CD4-positive, alpha-beta T cell (primary cell): Measurements from ENCODE around the gene SERP1. TPM values are rescaled to one million over a fixed set of nuclear protein-coding genes. Genes with fewer than 3 reads are reported as not detected.

Experiments used
- ATAC-seq: fragments of 200-7000 bp; cut with Tn5 transposase; one replicate; pipeline ENCODE4 v1.10.0; 2022; ENCODE audit warnings: mild to moderate bottlenecking; ENCODE audit not compliant: poor library complexity
- CTCF ChIA-PET: fragments of 350-600 bp; sonication (Branson Sonifier 250); formaldehyde crosslinking; loops from one replicate; lab custom pipeline; 2021; ENCODE audit warnings: antibody characterized with exemption, inconsistent platforms; lab: Charles Lee
- POLR2A ChIA-PET: fragments of 350-600 bp; sonication (Branson Sonifier 250); formaldehyde crosslinking; loops from one replicate; lab custom pipeline; 2021; ENCODE audit warnings: antibody characterized with exemption, inconsistent platforms; lab: Charles Lee
- DNase-seq, 14 experiments: peaks; one replicate each; pipeline ENCODE4 v3.0.0-alpha.2; 2013 to 2020; ENCODE audit warnings: mixed read lengths in 2 of 14
- H3K27ac ChIP-seq, 2 donors: one replicate each; pipeline versions ENCODE4 v1.5.1 to v1.7.0; 2013; ENCODE audit warnings: low read length in 2 of 2, low read depth in 1 of 2, mild to moderate bottlenecking in 1 of 2
- H3K27me3 ChIP-seq, 2 experiments: 1 replicate in 1 of 2; 2 replicates in 1 of 2; pipeline versions ENCODE4 v1.6.1 to v1.7.0; 2013; ENCODE audit warnings: low read length in 2 of 2, control low read depth in 1 of 2, mild to moderate bottlenecking in 1 of 2, moderate library complexity in 1 of 2; ENCODE audit not compliant: insufficient read depth in 2 of 2, control insufficient read depth in 1 of 2
- H3K36me3 ChIP-seq: one replicate; pipeline ENCODE4 v1.6.1; 2013; ENCODE audit warnings: low read length, control low read depth; ENCODE audit not compliant: insufficient read depth
- H3K4me1 ChIP-seq: one replicate; pipeline ENCODE4 v1.6.1; 2013; ENCODE audit warnings: low read length, control low read depth; ENCODE audit not compliant: insufficient read depth
- H3K4me3 ChIP-seq: one replicate; pipeline ENCODE4 v1.5.1; 2013; ENCODE audit warnings: mild to moderate bottlenecking, low read length, moderate library complexity
- H3K9me3 ChIP-seq, 2 experiments: 1 replicate in 1 of 2; 2 replicates in 1 of 2; pipeline versions ENCODE4 v1.6.1 to v1.7.0; 2013; ENCODE audit warnings: low read length in 2 of 2, mild to moderate bottlenecking in 2 of 2, control low read depth in 1 of 2, moderate library complexity in 1 of 2; ENCODE audit not compliant: control insufficient read depth in 1 of 2, insufficient read depth in 1 of 2
- H3K27ac Mint-ChIP-seq: one replicate; pipeline ENCODE4 v1.8.0; 2020; ENCODE audit warnings: mixed read lengths
- H3K27me3 Mint-ChIP-seq: one replicate; pipeline ENCODE4 v1.8.0; 2021; ENCODE audit warnings: mixed read lengths
- H3K36me3 Mint-ChIP-seq: one replicate; pipeline ENCODE4 v1.8.0; 2021; ENCODE audit warnings: low read depth, mixed read lengths
- H3K4me1 Mint-ChIP-seq: one replicate; pipeline ENCODE4 v1.8.0; 2021; ENCODE audit warnings: low read depth, mixed read lengths
- H3K4me3 Mint-ChIP-seq: one replicate; pipeline ENCODE4 v1.8.0; 2020; ENCODE audit warnings: mild to moderate bottlenecking, mixed read lengths
- H3K9me3 Mint-ChIP-seq: one replicate; pipeline ENCODE4 v1.8.0; 2020; ENCODE audit warnings: mixed read lengths
- intact Hi-C, 2 experiments: fragments of 100-400 bp; cut with DNase I in 1 of 2; cut with micrococcal nuclease in 1 of 2; formaldehyde crosslinking; loops; one replicate each; pipeline versions ENCODE4 v1.15.1 to v1.9.0; 2023 to 2025; cut with DNase I, micrococcal nuclease
- total RNA-seq, 174 experiments: library from RNA in 2 of 174; stranded (reverse) in 2 of 174; gene quantifications; one replicate each; pipeline ENCODE4 v1.2.3 and lab custom pipeline; 2021 to 2026
- TF ChIP-seq, protein P1 (sequence below): fragments of 200-600 bp; IDR thresholded peaks from one replicate; pipeline ENCODE4 v1.8.0; 2022; ENCODE audit warnings: antibody characterized with exemption, mild to moderate bottlenecking

Gene SERP1
- total RNA-seq, 2 experiments from 2014 or later: 141 to 147 TPM

DNA sequence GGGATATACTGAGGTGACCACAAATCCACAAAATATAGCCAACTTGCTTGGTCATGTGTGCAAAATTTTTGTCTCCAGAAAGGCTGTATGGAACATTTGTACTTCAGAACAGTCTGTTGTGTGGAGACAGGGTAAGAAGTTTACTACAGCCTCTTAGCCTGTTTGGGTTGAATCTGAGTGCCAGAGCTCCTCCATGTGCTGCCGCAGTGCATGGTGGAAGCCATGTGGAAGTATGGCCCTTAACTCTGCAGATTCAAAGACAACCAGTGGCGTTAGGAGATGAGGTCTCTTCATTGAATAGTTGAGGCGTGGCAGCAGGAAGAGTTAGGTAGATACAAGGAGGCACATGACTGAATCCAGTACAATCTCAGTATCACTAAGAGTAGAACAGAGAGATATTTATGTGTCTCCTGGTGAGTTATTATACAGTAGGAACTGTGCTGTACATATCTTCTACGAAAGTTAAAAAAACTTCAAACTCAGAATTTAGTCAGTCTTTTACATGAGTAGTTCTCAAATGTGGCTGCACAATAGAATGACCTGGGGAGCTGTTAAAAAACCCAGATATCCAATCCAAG lies 9.7 kb upstream of the SERP1 start:
- POLR2A ChIA-PET: interaction anchor here (0.6 to 1.6 kb wide), 3 partner anchors 9 to 64 kb away, joined by 3 to 6 read pairs (median 3); partner anchors contain the start of gene SELENOT

DNA sequence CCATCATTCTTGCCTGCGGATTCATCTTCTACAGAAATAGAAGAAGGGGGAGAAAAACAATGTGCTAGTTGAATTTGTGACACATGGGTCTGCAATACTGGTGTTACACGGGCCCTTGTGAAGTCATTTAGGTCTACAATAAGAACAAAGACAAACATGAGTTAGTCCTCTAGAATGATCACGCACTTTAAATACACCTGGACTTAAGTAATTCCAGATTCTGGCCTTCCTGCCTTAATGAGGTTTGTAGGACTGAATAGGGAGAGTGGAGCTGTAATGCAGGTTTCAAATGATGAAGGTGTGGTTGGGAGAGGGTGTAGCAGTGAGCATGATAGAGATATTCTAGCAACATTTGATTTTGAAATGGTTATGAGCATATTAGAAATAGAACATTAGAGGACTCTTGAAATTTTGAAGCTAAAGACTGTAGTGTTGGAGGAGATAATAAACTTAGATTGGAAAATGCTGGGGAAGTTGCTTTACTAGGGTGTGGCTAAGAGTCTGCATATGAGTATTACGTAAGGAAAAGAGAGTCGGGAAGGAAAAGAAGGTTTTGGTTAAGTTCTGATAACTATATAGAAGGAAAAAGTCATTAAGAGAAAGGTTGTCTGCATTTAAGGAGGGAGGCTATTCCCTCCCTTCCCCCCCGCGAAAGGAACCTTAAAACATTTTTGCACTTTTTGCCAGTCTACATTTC lies 897 bp upstream of the SERP1 start:
- peak overlapping the region; percentile 93 for H3K27ac Mint-ChIP-seq
- Histone ChIP-seq H3K4me3 (peak overlapping the region; percentile 86), H3K9me3 (no peaks in the 10 kb centered on the region), H3K27ac (peak overlapping the region; percentile 91 to 99), H3K4me1 (peaks cover 19% of the 10 kb centered on the region), H3K27me3 (no peaks in the 10 kb centered on the region), H3K36me3 (peaks cover 32% of the 10 kb centered on the region)
- H3K36me3 Mint-ChIP-seq: peaks cover 62% of the 10 kb centered on the region
- POLR2A ChIA-PET: interaction anchor here (0.6 to 8.1 kb wide), 28 partner anchors 9 to 794 kb away, joined by 3 to 146 read pairs (median 5); partner anchors contain the start of genes ERICH6, PFN2, SELENOT and SIAH2
- peaks cover 65% of the 10 kb centered on the region for H3K4me1 Mint-ChIP-seq
- no peak for DNase-seq
- ATAC-seq: no peak
- no peaks in the 10 kb centered on the region for H3K27me3 Mint-ChIP-seq
- CTCF ChIA-PET: no interaction called here
- intact Hi-C loops: loop anchor here (1.0 to 10.0 kb wide), 4 partner anchors 54 to 735 kb away; partner anchors contain the start of genes ERICH6 (in 1 of the 2), PFN2 (in 1 of the 2) and RNF13 (in 1 of the 2)
- TF ChIP-seq, protein P1, sequence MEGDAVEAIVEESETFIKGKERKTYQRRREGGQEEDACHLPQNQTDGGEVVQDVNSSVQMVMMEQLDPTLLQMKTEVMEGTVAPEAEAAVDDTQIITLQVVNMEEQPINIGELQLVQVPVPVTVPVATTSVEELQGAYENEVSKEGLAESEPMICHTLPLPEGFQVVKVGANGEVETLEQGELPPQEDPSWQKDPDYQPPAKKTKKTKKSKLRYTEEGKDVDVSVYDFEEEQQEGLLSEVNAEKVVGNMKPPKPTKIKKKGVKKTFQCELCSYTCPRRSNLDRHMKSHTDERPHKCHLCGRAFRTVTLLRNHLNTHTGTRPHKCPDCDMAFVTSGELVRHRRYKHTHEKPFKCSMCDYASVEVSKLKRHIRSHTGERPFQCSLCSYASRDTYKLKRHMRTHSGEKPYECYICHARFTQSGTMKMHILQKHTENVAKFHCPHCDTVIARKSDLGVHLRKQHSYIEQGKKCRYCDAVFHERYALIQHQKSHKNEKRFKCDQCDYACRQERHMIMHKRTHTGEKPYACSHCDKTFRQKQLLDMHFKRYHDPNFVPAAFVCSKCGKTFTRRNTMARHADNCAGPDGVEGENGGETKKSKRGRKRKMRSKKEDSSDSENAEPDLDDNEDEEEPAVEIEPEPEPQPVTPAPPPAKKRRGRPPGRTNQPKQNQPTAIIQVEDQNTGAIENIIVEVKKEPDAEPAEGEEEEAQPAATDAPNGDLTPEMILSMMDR: no peak
- no peaks in the 10 kb centered on the region for H3K9me3 Mint-ChIP-seq
- H3K4me3 Mint-ChIP-seq: peak overlapping the region; percentile 91

More for the DNA sequence above, 9.7 kb upstream of the SERP1 start:
- TF ChIP-seq, protein P1: no peak
- Mint-ChIP-seq H3K36me3 (peaks cover 81% of the 10 kb centered on the region), H3K27me3 (no peaks in the 10 kb centered on the region), H3K4me3 (no peak overlapping the region), H3K9me3 (no peaks in the 10 kb centered on the region), H3K4me1 (peaks cover 46% of the 10 kb centered on the region), H3K27ac (no peak overlapping the region)
- intact Hi-C loops: no loop called here
- CTCF ChIA-PET: no interaction called here
- Histone ChIP-seq H3K36me3 (peaks cover 71% of the 10 kb centered on the region), H3K4me1 (peaks cover 3% of the 10 kb centered on the region), H3K4me3 (no peak overlapping the region), H3K27me3 (no peaks in the 10 kb centered on the region), H3K27ac (no peak overlapping the region), H3K9me3 (no peaks in the 10 kb centered on the region)
- DNase-seq (no peak), ATAC-seq (no peak)

DNA sequence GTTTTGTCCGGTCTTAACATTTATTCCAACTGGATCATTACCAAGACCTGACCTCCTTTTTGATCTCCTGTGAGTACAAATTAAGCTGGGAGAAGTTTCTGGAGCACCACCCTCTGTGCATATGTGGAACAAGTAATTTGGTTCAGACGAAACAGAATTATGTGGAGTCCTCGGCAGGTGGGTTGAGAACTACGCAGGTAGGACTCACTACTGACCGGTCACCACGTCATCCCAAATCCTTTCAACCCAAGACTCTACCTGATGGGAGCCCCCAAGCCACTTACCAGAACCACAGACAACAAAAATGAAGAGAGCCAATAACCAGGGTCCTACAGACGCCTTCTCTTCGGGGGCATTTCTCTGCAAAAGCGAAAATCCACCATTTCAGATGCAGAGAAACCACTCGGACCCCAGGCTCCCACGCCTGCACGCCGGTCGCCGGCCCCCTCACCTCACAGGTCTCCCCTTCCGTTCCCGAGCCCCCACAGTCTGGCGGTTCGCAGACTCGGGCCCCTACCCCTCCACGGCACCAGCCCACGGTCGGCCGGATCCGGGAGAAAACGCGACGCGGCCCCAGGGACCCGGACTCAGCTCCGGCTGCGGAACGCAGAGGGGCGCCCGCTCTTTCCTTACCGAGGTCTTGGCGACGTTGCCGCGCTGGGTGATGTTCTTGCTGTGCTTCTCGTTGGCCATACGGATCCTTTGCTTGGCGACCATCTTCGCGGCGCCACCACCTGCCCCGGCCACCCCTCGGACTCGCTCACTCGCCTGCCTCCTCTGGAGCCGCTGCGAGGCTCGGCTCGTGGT lies 674 bp downstream of the SERP1 start:
- H3K4me1 ChIP-seq: peaks cover 17% of the 10 kb centered on the region
- Mint-ChIP-seq H3K4me3 (peak overlapping the region; percentile 91), H3K27me3 (no peaks in the 10 kb centered on the region), H3K4me1 (peaks cover 71% of the 10 kb centered on the region), H3K9me3 (no peaks in the 10 kb centered on the region), H3K27ac (peak overlapping the region; percentile 93), H3K36me3 (peaks cover 68% of the 10 kb centered on the region)
- POLR2A ChIA-PET: interaction anchor here (0.6 to 8.1 kb wide), 29 partner anchors 8 to 793 kb away, joined by 3 to 146 read pairs (median 5); partner anchors contain the start of genes ERICH6, PFN2, SELENOT and SIAH2
- DNase-seq (peak in 13 of 14 experiments; percentile 26 to 70 (median 40)), ATAC-seq (peak; percentile 3)
- TF ChIP-seq, protein P1: no peak
- no peaks in the 10 kb centered on the region for H3K9me3 ChIP-seq
- peak overlapping the region; percentile 86 for H3K4me3 ChIP-seq
- no peaks in the 10 kb centered on the region for H3K27me3 ChIP-seq
- peak overlapping the region; percentile 98 to 99 for H3K27ac ChIP-seq
- CTCF ChIA-PET: interaction anchor here (0.9 to 2.4 kb wide), 4 partner anchors 60 to 214 kb away, joined by 3 to 7 read pairs (median 4); partner anchors contain the start of gene TSC22D2
- intact Hi-C loops: loop anchor here (1.0 to 10.0 kb wide), 7 partner anchors 58 to 733 kb away; partner anchors contain the start of genes RNF13 (in 2 of the 2), SIAH2 (in 2 of the 2), ERICH6 (in 1 of the 2) and PFN2 (in 1 of the 2)
- H3K36me3 ChIP-seq: peaks cover 28% of the 10 kb centered on the region
